Prostate gland (tissue), 2 donors: Measurements from ENCODE around the gene MAP4K2. TPM values are rescaled to one million over a fixed set of nuclear protein-coding genes. Genes with fewer than 3 reads are reported as not detected.

Experiments used
- DNase-seq: peaks from one replicate; pipeline ENCODE4 v3.0.0-alpha.2; 2019; ENCODE audit warnings: low spot score
- H3K27ac ChIP-seq, 2 donors: fragments of 200-600 bp; sonication (generic); 2 replicates each; pipeline ENCODE4 v1.5.1; 2017 to 2019
- H3K27me3 ChIP-seq: fragments of 200-600 bp; sonication (generic); replicated peaks from 2 replicates; pipeline ENCODE4 v1.5.1; 2019; ENCODE audit not compliant: insufficient read depth
- H3K36me3 ChIP-seq, 2 donors: fragments of 200-600 bp; sonication (generic); 1 replicate in 1 of 2; 2 replicates in 1 of 2; pipeline versions ENCODE4 v1.5.1 to v1.8.1; 2017 to 2019
- H3K4me1 ChIP-seq: fragments of 200-600 bp; sonication (generic); replicated peaks from 2 replicates; pipeline ENCODE4 v1.5.1; 2019
- H3K4me3 ChIP-seq, 2 donors: fragments of 200-600 bp; sonication (generic); 2 replicates each; pipeline ENCODE4 v1.5.1; 2017 to 2019
- H3K9me3 ChIP-seq: fragments of 200-600 bp; sonication (generic); 2 replicates; pipeline ENCODE4 v1.5.1; 2017
- CTCF ChIP-seq, 4 experiments: fragments of 200-600 bp in 2 of 4; fragments of 450-650 bp in 2 of 4; sonication (generic) in 2 of 4; IDR thresholded peaks; 1 replicate in 3 of 4; 2 replicates in 1 of 4; pipeline ENCODE4 v1.5.1; 2016 to 2019; ENCODE audit warnings: antibody characterized with exemption in 4 of 4, mild to moderate bottlenecking in 2 of 4, moderate library complexity in 2 of 4
- POLR2A ChIP-seq: fragments of 450-650 bp; IDR thresholded peaks from one replicate; pipeline ENCODE4 v1.6.1; 2016; ENCODE audit warnings: antibody characterized with exemption, mild to moderate bottlenecking
- POLR2AphosphoS5 ChIP-seq: sonication (generic); formaldehyde crosslinking; IDR thresholded peaks from one replicate; pipeline ENCODE4 v1.6.1; 2017; ENCODE audit warnings: antibody characterized with exemption
- WGBS: methylation state at CpG from one replicate; pipeline ENCODE4 v1.1.5; 2018; 5-methylcytosine and 5-hydroxymethylcytosine counted together
- intact Hi-C: fragments of 100-400 bp; cut with DNase I; formaldehyde crosslinking; loops from one replicate; pipeline ENCODE4 v1.14.2; 2022
- total RNA-seq, 2 donors: library from RNA; depleted of rRNA; stranded (reverse); fragments of >200 nt; gene quantifications; one replicate each; pipeline ENCODE4 v1.1.0, GENCODE V29; 2016

The MAP4K2 gene
- total RNA-seq, 2 donors from 2014 or later, result 10.7 to 35.8 TPM

DNA sequence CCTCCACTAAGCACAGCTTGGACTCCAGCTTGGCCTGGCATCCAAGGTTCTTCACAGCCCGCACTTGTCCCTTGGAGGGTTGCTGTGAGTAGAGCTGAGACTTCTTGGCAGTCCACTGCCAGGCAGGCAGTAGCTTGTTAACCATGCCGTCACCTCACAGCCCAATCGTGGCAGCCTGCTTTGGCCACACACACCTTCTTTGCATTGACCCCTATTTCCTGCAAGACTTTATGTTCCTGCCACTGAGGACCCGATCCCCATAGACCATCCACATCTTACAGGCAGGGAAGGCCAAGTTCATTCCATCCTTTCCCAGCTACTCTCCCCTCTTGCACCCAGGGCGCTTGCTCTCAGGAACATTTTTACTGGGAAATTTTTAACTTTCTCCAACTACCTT is 40.7 kb downstream of the MAP4K2 start:
- WGBS, result 19% methylated on average over 5 of the region's 5 CpGs
- H3K27me3 ChIP-seq, result no peaks in the 10 kb centered on the region
- H3K27ac ChIP-seq, result peak overlapping the region; percentile 34 to 38
- no peaks in the 10 kb centered on the region for H3K9me3 ChIP-seq
- TF ChIP-seq CTCF (IDR thresholded peaks at IDR 0.05) (no peak), POLR2A (no peak), POLR2AphosphoS5 (no peak)
- DNase-seq, result no peak
- H3K36me3 ChIP-seq, result peaks cover 10 to 21% of the 10 kb centered on the region in 2 donors
- H3K4me3 ChIP-seq, result no peak overlapping the region
- peaks cover 6% of the 10 kb centered on the region for H3K4me1 ChIP-seq
- intact Hi-C loops, result no loop called here

DNA sequence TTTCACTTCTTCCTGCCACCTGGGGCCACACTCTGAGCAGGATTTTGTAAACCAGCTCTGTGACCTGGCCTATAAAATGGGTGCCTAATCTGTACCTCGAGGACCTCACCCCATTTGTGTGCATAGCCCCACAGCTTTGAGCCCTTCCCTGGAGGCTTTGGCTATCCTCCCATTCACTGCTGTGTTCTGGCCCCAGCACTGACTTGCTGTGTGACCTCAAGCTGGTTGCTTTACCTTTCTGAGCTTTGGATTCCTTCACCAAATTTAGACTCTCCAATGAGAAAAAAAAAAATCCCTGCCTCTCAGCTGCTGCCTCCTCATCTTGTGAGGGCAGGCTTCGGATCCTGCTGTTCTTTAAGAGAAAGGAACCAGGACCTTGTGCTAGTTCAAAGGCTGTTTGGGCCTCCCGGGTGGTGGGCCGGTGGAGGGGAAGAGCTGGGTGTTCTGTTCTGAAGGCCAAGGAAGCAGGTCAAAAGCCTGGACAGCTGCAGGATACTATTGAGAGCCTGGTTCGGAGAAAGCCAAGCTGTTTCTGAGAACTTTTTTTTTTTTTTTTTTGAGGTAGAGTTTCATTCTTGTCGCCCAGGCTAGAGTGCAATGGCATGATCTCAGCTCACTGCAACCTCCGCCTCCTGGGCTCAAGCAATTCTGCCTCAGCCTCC is 42.1 kb downstream of the MAP4K2 start:
- TF ChIP-seq CTCF (IDR thresholded peaks at IDR 0.05) (no peak), POLR2AphosphoS5 (no peak), POLR2A (no peak)
- peaks cover 6% of the 10 kb centered on the region for H3K4me1 ChIP-seq
- H3K27me3 ChIP-seq, result no peaks in the 10 kb centered on the region
- intact Hi-C loops, result no loop called here
- DNase-seq, result no peak
- H3K9me3 ChIP-seq, result no peaks in the 10 kb centered on the region
- 41% methylated on average over 7 of the region's 7 CpGs for WGBS
- H3K4me3 ChIP-seq, result no peak overlapping the region
- peak overlapping the region; percentile 48 to 62 for H3K27ac ChIP-seq
- peaks cover 0 to 7% of the 10 kb centered on the region in 2 donors for H3K36me3 ChIP-seq

GRCh38 chr11:64759722-64760719 is 43.0 kb downstream of the MAP4K2 start, which contains the start of gene PYGM:
Gene PYGM (minus strand): TSS chr11:64759974. CDS start chr11:64759898, 76 bp downstream.
- WGBS, result 41% methylated on average over 24 of the region's 24 CpGs
- intact Hi-C loops, result no loop called here
- peaks cover 6% of the 10 kb centered on the region for H3K4me1 ChIP-seq
- no peaks in the 10 kb centered on the region for H3K27me3 ChIP-seq
- H3K36me3 ChIP-seq, result no peaks in the 10 kb centered on the region
- peak within 1 kb of the TSS in 1 of 2 donors; percentile 3 for H3K4me3 ChIP-seq
- DNase-seq, result no peak
- no peaks in the 10 kb centered on the region for H3K9me3 ChIP-seq
- peak within 1 kb of the TSS; percentile 48 to 62 for H3K27ac ChIP-seq
- TF ChIP-seq POLR2A (no peak), POLR2AphosphoS5 (peak; percentile 31)

DNA sequence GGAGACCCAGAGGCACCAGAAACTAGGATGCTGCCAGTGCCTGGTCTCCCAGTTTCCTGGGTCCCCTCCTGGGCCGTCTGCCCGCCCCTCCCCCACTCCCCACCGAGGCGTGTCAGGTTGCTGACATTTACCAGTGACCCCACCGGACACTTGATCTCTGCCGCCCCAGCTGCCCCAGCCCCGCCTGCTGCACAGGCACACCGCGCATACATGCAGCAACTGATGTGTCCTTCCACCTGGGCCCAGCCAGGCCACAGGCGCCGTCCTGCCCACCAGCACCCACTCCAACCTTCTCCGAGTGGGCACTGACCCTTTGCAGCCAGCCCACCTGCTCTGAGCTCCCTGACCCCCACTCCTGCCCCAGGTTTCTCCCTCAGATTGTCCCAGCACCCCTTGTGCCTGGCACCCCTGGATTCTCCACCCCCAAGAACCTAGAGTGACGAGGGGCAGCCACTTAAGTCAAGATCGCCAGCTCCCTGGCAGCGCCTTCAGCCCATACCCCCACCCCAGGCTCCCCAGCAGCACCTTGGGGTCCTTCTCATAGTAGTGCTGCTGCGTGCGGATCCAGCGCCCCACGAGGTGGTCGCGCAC is 43.8 kb downstream of the MAP4K2 start:
- H3K4me3 ChIP-seq, result peak overlapping the region in 1 of 2 donors; percentile 3
- 54% methylated on average over 21 of the region's 21 CpGs for WGBS
- H3K27ac ChIP-seq, result peak overlapping the region; percentile 48 to 62
- TF ChIP-seq CTCF (IDR thresholded peaks at IDR 0.05), result no peak
- TF ChIP-seq POLR2AphosphoS5, result no peak
- no peak for TF ChIP-seq POLR2A
- no peaks in the 10 kb centered on the region for H3K9me3 ChIP-seq
- intact Hi-C loops, result no loop called here
- H3K36me3 ChIP-seq, result no peaks in the 10 kb centered on the region
- peaks cover 6% of the 10 kb centered on the region for H3K4me1 ChIP-seq
- no peak for DNase-seq
- no peaks in the 10 kb centered on the region for H3K27me3 ChIP-seq
